ENCODE results near the gene OR13D1.

- TF ChIP-seq RAD21 (IDR thresholded peaks at IDR 0.05; ENCODE audit: low read depth) (no peak), CTCF (IDR thresholded peaks at IDR 0.05 in 2 of 3, conservative IDR thresholded peaks at IDR 0.05 in 1 of 3; ENCODE audit: borderline replicate concordance in 1 of 3, insufficient read depth in 1 of 3, low read depth in 2 of 3, low read length in 2 of 3) (no peak), ZBTB33 (IDR thresholded peaks at IDR 0.05; ENCODE audit: extremely low read depth, insufficient replicate concordance, low read length) (no peak), POLR2A (IDR thresholded peaks at IDR 0.05; ENCODE audit: borderline replicate concordance, extremely low read depth, insufficient read depth, insufficient read length) (no peak)
These were observed 44.1 kb downstream of the OR13D1 start for GRCh38 chr9:104738452-104738851.
